B cell (primary cell): ENCODE data around the gene ARL6IP5. TPM values are rescaled to one million over a fixed set of nuclear protein-coding genes. Genes with fewer than 3 reads are reported as not detected.

Experiments
- ATAC-seq: fragments of 200-7000 bp; cut with Tn5 transposase; one replicate; pipeline ENCODE4 v1.10.0; 2021; ENCODE audit warnings: low read depth, mild to moderate bottlenecking, moderate number of reproducible peaks, moderate library complexity
- CTCF ChIA-PET: fragments of 350-600 bp; sonication (Branson Sonifier 250); formaldehyde crosslinking; loops from one replicate; lab custom pipeline; 2021; ENCODE audit warnings: antibody characterized with exemption, inconsistent platforms; lab: Charles Lee
- POLR2A ChIA-PET: fragments of 350-600 bp; sonication (Branson Sonifier 250); formaldehyde crosslinking; loops from one replicate; lab custom pipeline; 2021; ENCODE audit warnings: antibody characterized with exemption; lab: Charles Lee
- DNase-seq: peaks from one replicate; pipeline ENCODE4 v3.0.0; 2013
- H2AFZ ChIP-seq: 2 replicates; pipeline ENCODE4 v1.6.1; 2012; ENCODE audit warnings: mild to moderate bottlenecking, low read depth, low read length; ENCODE audit not compliant: insufficient read depth, poor library complexity, severe bottlenecking
- H3K27ac ChIP-seq, 2 donors: 1 replicate in 1 of 2; 2 replicates in 1 of 2; pipeline ENCODE4 v1.5.1; 2012 to 2013; ENCODE audit warnings: low read length in 2 of 2, mild to moderate bottlenecking in 2 of 2, moderate library complexity in 1 of 2
- H3K27me3 ChIP-seq, 4 experiments: fragments of 200-600 bp in 1 of 4; sonication (generic) in 1 of 4; replicated peaks in 1 of 4; 1 replicate in 2 of 4; 2 replicates in 2 of 4; pipeline versions ENCODE4 v1.6.1 to v1.7.0; 2013 to 2016; ENCODE audit warnings: low read length in 3 of 4, mild to moderate bottlenecking in 2 of 4, mixed read lengths in 1 of 4, moderate library complexity in 1 of 4; ENCODE audit not compliant: insufficient read depth in 4 of 4, control insufficient read depth in 3 of 4; ENCODE audit errors: control extremely low read depth in 1 of 4
- H3K36me3 ChIP-seq, 2 experiments: replicated peaks in 1 of 2; 1 replicate in 1 of 2; 2 replicates in 1 of 2; pipeline versions ENCODE4 v1.6.1 to v1.7.1; 2013; ENCODE audit warnings: low read length in 1 of 2; ENCODE audit not compliant: insufficient read depth in 2 of 2, control insufficient read depth in 1 of 2; ENCODE audit errors: control extremely low read depth in 1 of 2, extremely low read depth in 1 of 2
- H3K4me1 ChIP-seq, 2 donors: fragments of 200-600 bp in 1 of 2; sonication (generic) in 1 of 2; 1 replicate in 1 of 2; 2 replicates in 1 of 2; pipeline versions ENCODE4 v1.5.1 to v1.6.1; 2013 to 2017; ENCODE audit warnings: low read length in 2 of 2; ENCODE audit not compliant: control insufficient read depth in 2 of 2, insufficient read depth in 2 of 2
- H3K4me2 ChIP-seq: replicated peaks from 2 replicates; pipeline ENCODE3; 2012; ENCODE audit warnings: mild to moderate bottlenecking, low read depth, low read length; ENCODE audit not compliant: poor library complexity, severe bottlenecking
- H3K4me3 ChIP-seq, 5 experiments: fragments of 200-600 bp in 1 of 5; sonication (generic) in 1 of 5; 1 replicate in 3 of 5; 2 replicates in 2 of 5; pipeline versions ENCODE4 v1.5.1 to v1.7.0; 2011 to 2016; ENCODE audit warnings: low read length in 4 of 5, mild to moderate bottlenecking in 4 of 5, low read depth in 2 of 5, control low read depth in 1 of 5, moderate library complexity in 1 of 5; ENCODE audit not compliant: insufficient read depth in 1 of 5; ENCODE audit errors: control extremely low read depth in 1 of 5, extremely low read depth in 1 of 5
- H3K79me2 ChIP-seq: fragments of 200-600 bp; sonication (generic); one replicate; pipeline ENCODE4 v1.6.0; 2016; ENCODE audit warnings: low read length; ENCODE audit not compliant: control insufficient read depth, insufficient read depth
- H3K9ac ChIP-seq: fragments of 200-600 bp; sonication (generic); 2 replicates; pipeline ENCODE4 v1.6.1; 2017; ENCODE audit warnings: mild to moderate bottlenecking, low read length, moderate library complexity
- H3K9me3 ChIP-seq, 3 donors: one replicate each; pipeline versions ENCODE4 v1.6.1 to v1.7.1; 2013; ENCODE audit warnings: low read length in 2 of 3; ENCODE audit not compliant: control insufficient read depth in 2 of 3, insufficient read depth in 1 of 3; ENCODE audit errors: control extremely low read depth in 1 of 3
- H4K20me1 ChIP-seq: 2 replicates; pipeline ENCODE4 v1.6.0; 2012; ENCODE audit warnings: mild to moderate bottlenecking, low read length; ENCODE audit not compliant: insufficient read depth, control insufficient read depth, poor library complexity, severe bottlenecking
- H3K27ac Mint-ChIP-seq: one replicate; pipeline ENCODE4 v1.8.0; 2021; ENCODE audit warnings: mixed read lengths
- H3K27me3 Mint-ChIP-seq: one replicate; pipeline ENCODE4 v1.8.0; 2021; ENCODE audit warnings: mixed read lengths
- H3K4me1 Mint-ChIP-seq: one replicate; pipeline ENCODE4 v1.8.0; 2021; ENCODE audit warnings: mixed read lengths
- H3K4me3 Mint-ChIP-seq: one replicate; pipeline ENCODE4 v1.8.0; 2021; ENCODE audit warnings: mixed read lengths
- H3K9me3 Mint-ChIP-seq: one replicate; pipeline ENCODE4 v1.8.0; 2022; ENCODE audit warnings: mixed read lengths; ENCODE audit not compliant: insufficient read depth
- EZH2 ChIP-seq: IDR thresholded peaks from 2 replicates; pipeline ENCODE4 v1.6.1; 2012; ENCODE audit warnings: borderline replicate concordance, low read depth, mild to moderate bottlenecking, moderate library complexity, low read length; ENCODE audit not compliant: insufficient read depth, poor library complexity, severe bottlenecking
- WGBS: methylation state at CpG from one replicate; pipeline ENCODE4 v1.1.5; 2013; ENCODE audit warnings: missing lambda C conversion rate; ENCODE audit not compliant: insufficient coverage; 5-methylcytosine and 5-hydroxymethylcytosine counted together
- intact Hi-C: fragments of 100-400 bp; cut with micrococcal nuclease; formaldehyde crosslinking; loops from one replicate; pipeline ENCODE4 v1.10.0; 2022
- polyA plus RNA-seq: library from polyadenylated mRNA; depleted of rRNA; stranded (reverse); fragments of >200 nt; gene quantifications from 2 replicates; pipeline ENCODE4 v1.2.3, GENCODE V29; 2012
- total RNA-seq, 2 donors: library from RNA; stranded (reverse); fragments of 120-200 nt in 1 of 2; gene quantifications; 1 replicate in 1 of 2; 2 replicates in 1 of 2; pipeline versions ENCODE4 v1.2.3 to v1.2.4, GENCODE V29; 2013 to 2022
- TF ChIP-seq, protein P1 (sequence below): fragments of 200-600 bp; IDR thresholded peaks from one replicate; pipeline ENCODE4 v1.8.0; 2022; ENCODE audit warnings: antibody characterized with exemption, mild to moderate bottlenecking

The ARL6IP5 gene
- total and polyA plus RNA-seq, 2 donors (not counting 1 experiment from before 2014, with no cell fraction given): 39.5 to 89.1 TPM

GRCh38 chr3:69137005-69137404 lies 52.3 kb downstream of the ARL6IP5 start:
- intact Hi-C loops: no loop called here
- peaks cover 20% of the 10 kb centered on the region for H3K27me3 Mint-ChIP-seq
- no peaks in the 10 kb centered on the region for H3K79me2 ChIP-seq
- no peaks in the 10 kb centered on the region for H4K20me1 ChIP-seq
- H3K4me3 Mint-ChIP-seq: no peak overlapping the region
- TF ChIP-seq, protein P1, sequence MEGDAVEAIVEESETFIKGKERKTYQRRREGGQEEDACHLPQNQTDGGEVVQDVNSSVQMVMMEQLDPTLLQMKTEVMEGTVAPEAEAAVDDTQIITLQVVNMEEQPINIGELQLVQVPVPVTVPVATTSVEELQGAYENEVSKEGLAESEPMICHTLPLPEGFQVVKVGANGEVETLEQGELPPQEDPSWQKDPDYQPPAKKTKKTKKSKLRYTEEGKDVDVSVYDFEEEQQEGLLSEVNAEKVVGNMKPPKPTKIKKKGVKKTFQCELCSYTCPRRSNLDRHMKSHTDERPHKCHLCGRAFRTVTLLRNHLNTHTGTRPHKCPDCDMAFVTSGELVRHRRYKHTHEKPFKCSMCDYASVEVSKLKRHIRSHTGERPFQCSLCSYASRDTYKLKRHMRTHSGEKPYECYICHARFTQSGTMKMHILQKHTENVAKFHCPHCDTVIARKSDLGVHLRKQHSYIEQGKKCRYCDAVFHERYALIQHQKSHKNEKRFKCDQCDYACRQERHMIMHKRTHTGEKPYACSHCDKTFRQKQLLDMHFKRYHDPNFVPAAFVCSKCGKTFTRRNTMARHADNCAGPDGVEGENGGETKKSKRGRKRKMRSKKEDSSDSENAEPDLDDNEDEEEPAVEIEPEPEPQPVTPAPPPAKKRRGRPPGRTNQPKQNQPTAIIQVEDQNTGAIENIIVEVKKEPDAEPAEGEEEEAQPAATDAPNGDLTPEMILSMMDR: no peak
- no peak for TF ChIP-seq EZH2
- H3K9me3 Mint-ChIP-seq: no peaks in the 10 kb centered on the region
- DNase-seq: no peak
- H3K4me2 ChIP-seq: no peak overlapping the region
- H3K9me3 ChIP-seq: no peaks in the 10 kb centered on the region
- H3K27ac ChIP-seq: no peak overlapping the region
- H3K27ac Mint-ChIP-seq: no peak overlapping the region
- no peaks in the 10 kb centered on the region for H3K4me1 ChIP-seq
- no peak overlapping the region for H2AFZ ChIP-seq
- ChIA-PET CTCF (interaction anchor here (0.9 kb wide), 1 partner anchor 273 kb away, joined by 3 read pairs; no protein-coding TSS in a partner anchor), POLR2A (no interaction called here)
- no peak overlapping the region for H3K9ac ChIP-seq
- no peaks in the 10 kb centered on the region for H3K4me1 Mint-ChIP-seq
- no peak overlapping the region for H3K4me3 ChIP-seq
- ATAC-seq: no peak
- peaks cover 0 to 4% (median 0%) of the 10 kb centered on the region in 4 experiments for H3K27me3 ChIP-seq
- no peaks in the 10 kb centered on the region for H3K36me3 ChIP-seq

DNA sequence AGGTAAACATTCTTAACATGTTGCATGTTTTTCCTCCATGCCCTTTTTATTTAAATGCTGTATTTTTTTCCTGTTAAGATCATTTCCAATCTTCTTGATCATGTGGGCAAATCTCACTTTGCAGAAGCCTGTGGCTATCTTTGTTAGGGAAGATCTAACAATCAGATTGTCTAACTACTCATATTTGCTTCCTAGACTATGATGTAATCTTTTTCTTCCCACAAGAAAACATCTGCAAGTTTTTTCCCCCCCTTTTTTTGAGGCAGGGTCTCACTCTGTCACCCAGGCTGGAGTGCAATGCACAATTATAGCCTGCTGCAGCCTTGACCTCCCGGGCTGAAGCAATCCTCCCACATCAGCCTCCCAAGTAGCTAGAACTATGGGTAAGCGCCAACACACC lies 52.7 kb downstream of the ARL6IP5 start:
- H2AFZ ChIP-seq: no peak overlapping the region
- no peak overlapping the region for H3K4me2 ChIP-seq
- ChIA-PET POLR2A (no interaction called here), CTCF (no interaction called here)
- no peaks in the 10 kb centered on the region for H3K4me1 ChIP-seq
- no peak overlapping the region for H3K27ac Mint-ChIP-seq
- no peaks in the 10 kb centered on the region for H3K9me3 ChIP-seq
- DNase-seq (no peak), ATAC-seq (no peak)
- WGBS: no CpG with 5 or more reads among the region's 2 CpGs
- no peaks in the 10 kb centered on the region for H3K9me3 Mint-ChIP-seq
- no peak overlapping the region for H3K9ac ChIP-seq
- intact Hi-C loops: no loop called here
- no peaks in the 10 kb centered on the region for H3K79me2 ChIP-seq
- H4K20me1 ChIP-seq: no peaks in the 10 kb centered on the region
- TF ChIP-seq EZH2: no peak
- TF ChIP-seq, protein P1: no peak
- H3K27me3 Mint-ChIP-seq: peaks cover 20% of the 10 kb centered on the region
- H3K4me1 Mint-ChIP-seq: no peaks in the 10 kb centered on the region
- no peak overlapping the region for H3K4me3 ChIP-seq
- no peaks in the 10 kb centered on the region for H3K36me3 ChIP-seq
- no peak overlapping the region for H3K4me3 Mint-ChIP-seq
- no peak overlapping the region for H3K27ac ChIP-seq
- peaks cover 0 to 4% (median 0%) of the 10 kb centered on the region in 4 experiments for H3K27me3 ChIP-seq
